HG03521 (cell line): ENCODE data around the gene FGF14.
"Not testable (repeated sequence)": the region's sequence is repeated elsewhere in the genome, so short reads cannot be mapped to it uniquely, and the experiment has no call there.

ENCODE experiments used
- ATAC-seq: cut with Tn5 transposase; IDR thresholded peaks from one replicate; pipeline ENCODE4 v1.9.1; 2021; ENCODE audit warnings: mild to moderate bottlenecking, moderate library complexity; ENCODE audit not compliant: unreplicated experiment

FGF14 gene

DNA sequence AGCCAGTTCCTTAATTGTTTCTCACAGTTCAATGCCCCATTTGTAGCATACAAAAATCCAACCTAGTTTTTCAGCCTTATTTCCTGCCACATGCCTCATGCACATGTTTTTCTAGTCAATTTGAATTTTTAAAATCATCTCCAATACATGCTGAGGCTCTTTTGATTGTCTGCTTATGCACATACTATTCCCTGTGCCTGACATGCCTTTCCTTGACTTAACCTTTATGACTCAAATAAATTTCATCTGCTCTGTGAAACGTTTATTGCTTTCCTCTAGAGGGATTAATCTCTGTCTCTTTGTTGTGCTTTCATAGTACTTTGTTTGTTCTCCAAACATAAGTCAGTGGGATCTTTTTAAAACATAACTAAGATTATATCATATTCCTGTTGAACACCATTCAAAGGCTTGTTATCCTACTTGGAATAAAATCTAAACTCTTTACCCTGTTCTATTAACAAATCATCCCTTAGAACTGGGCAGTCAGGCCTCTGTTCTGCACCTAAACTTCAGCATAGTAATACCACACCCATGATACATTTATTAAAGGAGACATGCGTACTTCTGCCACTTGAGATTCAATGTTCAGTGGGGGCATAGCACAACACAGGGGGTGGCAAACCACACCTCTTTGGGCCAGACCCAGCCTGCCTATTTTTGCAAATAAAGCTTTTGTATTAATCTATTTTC is 346.6 kb downstream of the FGF14 start:
- no peak for ATAC-seq

DNA sequence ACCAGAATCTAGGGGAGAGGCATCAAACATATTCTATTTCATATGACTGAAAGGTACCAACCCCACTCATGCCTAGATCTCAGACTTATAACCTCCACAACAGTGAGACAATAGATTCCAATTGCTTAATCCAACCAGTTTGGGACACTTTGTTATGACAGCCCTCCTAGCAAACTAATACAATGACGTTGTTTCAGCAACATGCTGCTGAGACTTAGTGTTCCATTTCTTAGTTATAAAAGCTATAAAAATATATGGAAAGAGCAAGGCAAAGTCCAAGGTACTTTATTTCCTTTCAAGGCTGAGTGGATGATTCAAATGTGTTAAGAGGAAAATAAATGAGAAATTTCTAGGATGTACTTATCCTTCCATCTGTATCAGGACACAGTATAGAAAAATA is 352.0 kb downstream of the FGF14 start:
- no peak for ATAC-seq

DNA sequence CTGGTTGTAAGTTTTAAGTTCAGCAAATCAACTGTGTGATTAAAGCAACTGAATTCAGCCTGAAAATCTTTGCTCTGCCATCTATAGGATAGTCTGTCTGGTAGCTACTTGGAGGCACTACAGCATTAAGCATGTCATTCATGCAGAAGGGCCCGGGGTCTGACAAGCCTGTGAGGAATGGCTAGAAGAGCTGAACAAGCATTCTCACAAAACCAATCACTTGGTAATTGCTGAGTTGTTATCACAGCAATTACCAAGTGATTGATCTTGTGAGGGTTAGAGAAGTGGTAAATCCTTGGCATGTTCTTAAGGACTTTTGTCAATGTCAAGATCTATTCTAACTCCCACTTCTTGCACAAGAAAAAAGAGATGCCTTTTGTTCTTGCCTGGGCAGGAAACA is 356.1 kb downstream of the FGF14 start:
- ATAC-seq = no peak

DNA sequence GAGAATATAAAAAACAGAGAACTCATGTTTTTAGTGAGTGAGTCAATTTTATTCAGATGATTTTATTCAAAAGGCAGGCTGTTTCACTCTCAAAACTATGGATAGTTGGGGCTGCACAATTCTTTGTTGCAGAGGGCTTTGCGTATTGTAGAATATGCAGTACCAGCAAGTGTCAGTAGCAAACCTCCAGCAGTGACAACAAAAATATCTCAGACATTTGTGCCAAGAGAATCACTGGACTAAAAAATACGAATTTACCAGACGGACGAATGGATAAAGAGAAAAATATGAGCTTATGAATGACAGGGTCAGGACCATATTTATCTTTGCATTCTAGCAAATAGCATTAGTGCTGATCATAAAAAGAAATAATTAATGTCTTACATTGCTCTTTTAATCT is 359.1 kb downstream of the FGF14 start:
- no peak for ATAC-seq

DNA sequence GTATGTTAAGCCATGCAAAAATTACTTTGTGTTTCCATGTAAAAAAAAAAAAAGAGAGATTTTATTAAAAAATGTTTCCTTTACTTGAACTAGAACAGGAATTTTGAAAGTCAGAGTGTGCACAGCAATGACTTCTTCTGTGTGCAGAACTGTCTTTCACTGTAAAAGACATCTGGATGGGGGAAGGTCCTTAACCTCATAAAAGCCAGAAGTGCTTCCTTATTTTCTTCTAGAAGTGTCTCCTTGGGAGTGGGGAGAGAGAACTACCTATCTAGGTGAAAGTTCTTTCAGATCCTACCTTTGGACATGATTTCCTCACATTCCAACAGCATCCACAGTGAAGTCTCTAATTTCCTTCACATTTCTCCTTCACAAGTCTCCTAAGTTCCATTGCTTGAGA is 360.3 kb downstream of the FGF14 start:
- no peak for ATAC-seq

DNA sequence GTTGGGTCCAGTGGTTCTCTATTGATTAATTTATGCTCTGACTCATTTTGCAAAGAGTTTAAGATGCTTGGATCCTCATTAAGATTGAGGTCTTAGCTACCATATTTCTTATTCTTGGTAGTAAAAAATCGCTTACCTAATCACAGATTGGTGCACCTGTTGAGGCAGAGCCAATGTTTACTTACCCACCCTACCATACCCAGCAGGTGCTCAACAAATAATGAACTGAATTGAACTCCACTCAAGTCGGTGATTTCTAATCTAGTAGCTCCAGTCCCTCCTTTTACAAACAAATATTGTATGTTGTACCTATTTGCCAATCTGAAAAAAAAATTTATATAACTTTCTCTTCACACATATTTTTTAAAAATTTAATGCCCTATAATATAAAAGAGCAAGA is 361.0 kb downstream of the FGF14 start:
- ATAC-seq = no peak

DNA sequence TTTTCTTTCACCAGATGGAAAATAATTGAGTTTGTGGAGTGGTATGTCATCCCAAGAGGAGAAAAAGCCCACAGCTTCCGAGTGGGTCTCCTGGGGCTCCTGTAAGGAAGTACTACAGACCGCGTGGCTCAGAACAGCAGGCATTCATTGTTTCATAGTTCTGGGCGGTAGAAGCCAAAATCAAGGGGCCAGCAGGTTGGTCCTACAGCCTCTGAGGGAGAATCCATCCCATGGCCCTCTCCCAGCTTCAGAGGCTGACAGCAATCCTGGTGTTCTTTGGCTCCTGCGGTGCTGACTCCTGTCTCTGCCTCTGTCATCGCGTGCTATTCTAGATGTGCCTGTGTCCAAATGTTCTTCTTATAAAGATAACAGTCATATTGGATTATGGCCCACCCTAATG is 362.6 kb downstream of the FGF14 start:
- ATAC-seq = no peak

DNA sequence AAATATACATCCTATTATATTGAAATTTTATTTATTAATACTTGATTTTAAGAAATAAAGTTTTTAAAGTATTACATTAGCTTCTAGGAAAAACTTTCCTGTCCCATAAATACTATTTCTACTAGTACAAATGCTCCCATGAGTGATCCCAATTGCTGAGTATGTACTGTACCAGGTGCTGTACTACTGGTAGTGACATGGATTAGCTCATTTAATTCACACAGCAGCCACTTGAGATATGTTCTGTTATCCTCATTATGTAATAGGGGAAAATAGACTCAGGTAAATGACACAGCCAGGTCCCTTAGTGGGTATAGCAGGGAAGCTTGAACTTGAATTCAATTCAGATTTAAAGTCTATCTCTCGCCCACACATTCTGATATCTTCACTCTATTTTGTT is 363.1 kb downstream of the FGF14 start:
- ATAC-seq = no peak

DNA sequence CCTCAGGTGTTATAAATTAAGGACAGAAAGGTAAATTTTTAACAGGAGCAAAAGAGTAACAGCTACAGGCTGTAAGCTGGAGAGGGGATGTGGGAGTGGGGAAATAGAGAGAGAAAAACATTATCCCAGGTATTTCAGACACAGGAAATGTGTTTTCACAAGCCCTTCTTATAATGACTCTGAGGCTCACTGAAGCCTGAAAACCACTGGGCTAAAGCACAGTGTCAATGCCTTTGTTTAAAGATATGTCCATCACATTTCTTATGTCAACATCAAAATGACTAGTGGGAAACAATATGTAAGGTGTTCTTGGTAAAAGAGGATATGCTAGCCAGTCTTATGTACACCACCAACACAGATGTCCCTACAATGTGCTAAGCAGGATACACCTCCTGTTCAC is 365.9 kb downstream of the FGF14 start:
- ATAC-seq = no peak

DNA sequence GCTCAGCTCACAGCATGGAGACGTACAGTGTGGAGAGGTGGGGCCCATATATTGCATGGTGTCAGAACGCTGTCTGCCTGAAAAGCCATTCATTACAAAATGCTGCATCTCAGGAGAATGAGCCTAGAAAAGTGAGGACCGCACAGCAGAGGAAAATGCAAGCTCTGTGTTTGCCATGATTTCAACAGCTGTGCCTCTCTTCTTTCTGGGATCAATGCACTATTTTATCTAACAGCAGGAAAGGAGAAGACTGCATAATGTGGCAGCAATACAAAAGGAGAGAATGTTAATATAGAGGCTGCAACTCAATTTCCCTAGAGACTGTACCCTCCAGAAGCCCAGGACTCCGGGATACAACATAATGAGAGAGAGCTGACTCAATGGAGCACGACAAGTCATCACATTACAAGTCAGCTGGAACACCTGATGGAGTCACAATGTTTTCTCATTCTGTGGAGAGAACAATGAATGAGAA is 368.0 kb downstream of the FGF14 start:
- ATAC-seq = no peak

DNA sequence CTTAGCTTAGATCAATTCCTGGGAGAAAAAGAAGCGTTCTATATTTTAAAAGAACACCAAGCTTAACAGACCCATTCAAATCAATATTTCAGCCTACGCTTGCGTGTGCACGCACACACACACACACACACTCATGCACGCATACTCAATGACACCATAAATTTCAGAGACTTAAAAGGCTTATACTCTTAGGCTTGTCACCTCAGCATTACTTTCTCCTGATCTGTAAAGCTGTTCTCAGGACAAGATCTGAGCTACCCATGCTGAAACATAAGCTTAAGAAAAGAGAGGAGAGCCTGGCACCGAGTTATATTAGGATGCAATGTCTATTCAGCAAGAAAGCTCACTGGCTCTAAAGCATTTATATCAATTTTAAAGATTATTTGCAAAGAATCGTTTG is 368.5 kb downstream of the FGF14 start:
- no peak for ATAC-seq

DNA sequence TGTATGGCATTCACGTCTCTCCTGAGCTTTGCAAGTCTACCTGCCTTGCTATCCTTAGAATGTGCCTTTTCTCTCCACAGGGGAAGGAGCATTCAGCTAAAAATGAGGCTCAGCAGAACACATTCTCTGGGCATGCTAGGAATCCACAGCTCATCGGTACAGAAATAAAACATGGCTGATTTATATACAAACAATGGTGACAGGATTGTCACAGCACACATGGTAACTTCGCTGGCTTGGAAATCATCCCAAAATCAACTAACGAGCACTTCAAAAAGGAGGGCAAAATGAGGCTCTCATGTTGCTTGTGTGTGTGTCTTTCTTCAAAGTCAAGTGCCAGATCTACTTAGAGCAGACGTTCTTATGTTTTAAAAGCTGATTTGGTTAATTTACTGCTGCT is 373.0 kb downstream of the FGF14 start:
- no peak for ATAC-seq

DNA sequence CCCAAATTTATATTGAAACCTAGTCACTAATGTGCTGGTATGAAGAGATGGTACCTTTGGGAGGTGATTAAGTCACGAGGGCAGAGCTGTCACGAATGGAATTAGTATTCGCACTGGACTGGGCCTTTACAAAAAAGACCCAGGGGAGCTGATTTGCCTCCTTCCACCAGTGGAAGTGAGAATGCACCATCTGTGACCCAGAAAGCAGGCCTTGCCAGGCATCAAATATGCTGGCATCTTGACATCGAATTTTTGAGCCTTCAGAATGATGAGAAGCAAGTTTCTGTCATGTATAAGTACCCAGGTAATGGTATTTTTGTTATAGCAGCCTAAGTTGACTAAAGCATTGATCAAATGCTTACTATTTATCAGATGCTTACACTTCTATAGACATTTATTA is 373.6 kb downstream of the FGF14 start:
- no peak for ATAC-seq

DNA sequence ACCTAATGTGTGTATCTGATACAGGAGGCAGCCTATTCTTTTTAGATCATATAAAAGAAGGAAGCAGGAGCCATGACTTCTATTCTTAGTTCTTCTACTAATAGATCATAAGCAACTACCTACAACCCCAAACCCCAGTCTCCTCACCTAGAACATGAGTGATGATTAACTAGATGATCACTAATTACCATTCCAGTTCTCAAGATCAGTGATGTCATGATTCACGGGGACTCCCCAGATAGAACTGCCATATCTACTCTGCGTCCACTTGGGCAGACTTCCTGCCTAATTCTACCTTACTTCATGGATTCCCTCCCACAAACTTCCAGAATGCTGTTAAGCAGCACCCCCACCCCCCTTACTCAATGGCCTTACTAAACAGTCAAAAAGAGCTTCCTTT is 380.1 kb downstream of the FGF14 start:
- ATAC-seq = no peak

DNA sequence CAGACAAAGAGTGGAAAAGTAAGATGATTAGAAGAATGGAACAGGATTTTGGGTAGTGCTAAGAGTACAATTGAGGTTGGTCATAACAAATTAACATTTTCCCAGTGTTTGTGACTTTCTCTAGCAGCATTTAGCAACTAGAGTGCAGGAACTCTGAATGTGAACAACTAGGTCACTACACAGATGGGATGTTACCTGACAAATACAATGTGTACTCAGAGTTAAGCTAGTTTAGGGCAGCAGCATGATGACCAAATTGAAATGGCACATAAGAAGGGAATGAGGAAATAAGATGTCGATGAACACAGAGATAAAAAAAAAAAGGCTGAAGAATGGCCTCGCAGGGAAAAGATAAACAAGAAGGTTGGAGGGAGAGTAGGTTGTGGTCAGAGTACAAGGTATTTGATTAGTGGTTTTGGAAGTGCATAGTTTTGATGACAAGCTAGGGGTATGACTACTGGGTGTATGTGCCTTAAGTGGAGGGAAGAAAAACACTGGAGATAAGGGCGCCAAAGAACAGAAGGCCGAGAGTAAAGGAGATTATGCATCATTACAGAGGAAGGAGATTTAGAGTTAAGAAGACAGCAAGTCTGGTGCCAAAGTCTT is 381.1 kb downstream of the FGF14 start:
- ATAC-seq = no peak

DNA sequence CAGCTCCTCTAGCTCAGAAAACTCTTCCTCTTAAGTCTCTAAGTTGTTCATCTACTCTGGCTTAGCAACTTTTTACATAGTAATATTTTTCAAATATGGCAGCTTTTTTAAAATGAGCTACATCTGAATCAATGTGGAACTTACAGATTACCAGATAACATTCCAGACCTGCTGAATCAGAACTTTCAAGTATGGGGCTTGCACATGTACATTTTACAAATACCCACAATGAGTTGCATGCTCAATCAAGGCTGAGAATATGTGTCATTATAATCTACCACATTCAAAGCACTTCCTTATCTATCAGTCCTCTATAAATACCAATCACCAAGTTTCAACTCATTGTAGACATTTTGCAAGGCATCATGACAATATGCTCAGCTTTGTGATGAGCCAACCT is 383.1 kb downstream of the FGF14 start:
- ATAC-seq = no peak

DNA sequence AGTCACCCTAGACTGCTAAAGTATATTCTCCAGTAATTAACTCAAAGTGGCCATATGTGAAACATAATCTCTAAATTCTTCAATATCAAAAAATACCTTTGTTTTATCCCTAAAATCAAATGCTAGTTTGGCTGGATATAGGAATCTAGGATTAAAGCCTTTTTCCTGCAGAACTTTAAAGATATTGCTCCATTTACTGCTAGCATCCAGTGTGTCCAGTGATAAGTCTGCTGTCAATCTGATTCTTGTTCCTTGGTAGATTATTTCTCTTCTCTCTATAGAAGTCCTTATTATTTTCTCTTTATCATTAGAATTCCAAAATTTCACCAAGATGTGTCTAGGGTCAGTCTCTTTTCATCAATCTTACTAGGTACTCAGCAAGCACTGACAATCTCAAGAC is 384.6 kb downstream of the FGF14 start:
- ATAC-seq = no peak

DNA sequence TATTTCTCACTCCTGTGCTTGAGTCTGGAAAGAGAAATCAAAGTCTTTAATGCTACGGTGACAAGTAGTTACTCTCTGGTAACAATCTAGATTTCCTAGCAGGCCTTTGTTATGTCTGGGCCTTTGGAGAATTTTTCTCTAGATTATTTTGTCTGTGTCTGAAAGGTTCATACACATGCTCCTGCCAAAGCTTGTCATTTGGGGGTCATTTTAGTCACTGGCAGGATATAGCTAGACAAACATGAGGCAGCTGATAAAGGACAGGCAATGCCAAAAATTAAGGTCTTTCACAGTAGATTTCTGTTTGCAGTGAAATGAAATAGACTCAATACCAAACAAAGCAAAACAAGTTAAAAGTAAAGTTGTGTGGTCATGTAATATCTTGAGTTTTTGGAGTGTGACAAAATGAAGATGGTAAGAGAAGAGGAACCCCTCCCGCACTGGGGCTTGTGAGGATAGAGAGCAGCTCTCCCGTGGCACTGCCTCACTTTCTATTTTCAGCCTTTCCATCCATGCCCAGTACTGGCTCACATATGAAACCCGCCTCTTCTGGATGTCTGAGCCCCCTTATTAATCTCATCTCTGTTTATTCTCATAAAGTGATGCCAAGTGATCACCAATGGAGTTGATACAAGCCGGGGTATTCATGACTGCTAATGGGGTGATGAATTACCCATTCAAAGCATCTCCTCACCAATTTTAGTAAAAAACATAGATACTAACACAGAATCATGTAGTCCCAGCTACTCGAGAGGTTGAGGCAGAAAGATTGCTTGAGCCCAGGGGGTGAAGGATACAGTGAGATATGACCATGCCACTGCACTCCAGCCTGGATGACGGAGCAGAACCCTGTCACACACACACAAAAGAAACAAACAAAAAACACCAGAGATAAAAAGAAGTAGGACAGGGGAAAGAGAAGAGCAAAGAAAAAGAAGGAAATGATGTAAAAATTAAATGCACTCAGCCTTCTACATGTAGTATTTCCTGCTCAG is 389.3 kb downstream of the FGF14 start:
- no peak for ATAC-seq

DNA sequence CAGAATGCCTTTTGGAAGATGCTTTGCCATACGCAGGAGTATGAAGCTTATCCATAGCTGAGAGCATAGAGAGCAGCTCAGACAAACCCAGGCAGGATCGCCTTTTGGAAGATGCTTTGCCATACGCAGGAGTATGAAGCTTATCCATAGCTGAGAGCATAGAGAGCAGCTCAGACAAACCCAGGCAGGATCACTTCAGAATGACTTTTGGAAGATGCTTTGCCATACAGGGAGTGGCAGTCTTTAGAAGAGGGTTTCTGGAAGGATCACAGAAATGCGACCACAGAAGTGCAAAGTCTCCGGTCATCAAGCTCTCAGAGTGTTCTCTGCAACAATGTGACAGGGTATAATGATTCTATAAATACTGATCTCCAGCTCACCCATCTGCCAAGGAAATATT is 390.4 kb downstream of the FGF14 start:
- not testable (repeated sequence) for ATAC-seq

DNA sequence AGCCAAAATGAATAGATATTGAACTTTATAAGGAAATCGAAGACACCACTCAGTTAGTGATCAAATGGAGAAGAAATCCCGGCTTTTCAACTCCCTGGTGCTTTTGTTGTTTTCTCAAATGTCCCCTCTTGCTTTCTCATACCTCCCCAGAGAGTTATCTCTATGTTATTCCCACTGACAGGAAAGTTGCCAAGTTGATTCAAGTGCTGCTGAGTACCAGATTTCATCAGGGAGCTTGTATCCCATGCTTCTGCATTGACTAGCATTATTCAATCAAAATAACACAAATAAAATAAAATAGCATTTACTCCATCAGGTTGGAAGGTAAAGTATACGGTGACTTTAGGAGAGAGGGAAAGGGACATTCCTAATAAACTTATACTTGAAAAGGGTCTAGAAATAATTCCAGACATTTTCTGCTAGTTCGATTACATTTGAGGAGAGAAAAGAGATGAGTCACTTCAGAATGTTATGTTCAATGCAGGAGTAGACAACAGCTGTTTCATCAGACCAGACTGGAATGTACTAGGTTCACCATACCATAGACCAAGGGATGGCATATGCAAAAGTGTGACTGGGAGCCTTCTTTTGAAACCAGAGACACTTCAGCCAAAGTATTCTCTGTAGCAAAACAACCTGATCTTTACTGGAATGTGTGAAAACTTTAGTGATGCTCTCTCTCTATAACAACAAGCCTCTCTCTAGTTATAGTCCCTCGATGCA is 397.8 kb downstream of the FGF14 start:
- no peak for ATAC-seq

DNA sequence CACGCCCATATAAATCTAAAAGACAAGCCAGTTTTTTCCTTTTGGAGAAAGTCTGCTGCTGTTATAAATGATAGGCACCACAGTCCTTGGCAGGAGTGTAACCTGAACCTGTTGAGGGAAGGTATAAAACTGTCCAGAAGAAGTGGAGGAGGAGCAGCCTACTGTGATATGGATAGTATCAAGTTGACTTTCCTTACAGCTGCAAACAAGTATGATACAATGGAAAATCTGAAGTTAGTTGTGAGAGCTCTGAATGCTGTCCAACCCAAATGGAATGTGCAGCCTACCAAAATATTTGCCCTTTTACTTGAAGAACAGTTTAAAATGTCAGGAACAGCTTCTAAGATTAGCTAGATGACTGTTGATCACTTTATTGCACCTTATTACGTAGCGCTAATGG is 399.6 kb downstream of the FGF14 start:
- no peak for ATAC-seq
